H1 (cell line): ENCODE measurements around the gene TOMM22. TPM values are rescaled to one million over a fixed set of nuclear protein-coding genes. Genes with fewer than 3 reads are reported as not detected.
A peak's percentile ranks its signal among the peaks of the same experiment; 100 is the strongest.

Experiments used
- CTCF ChIA-PET: fragments of 300-600 bp; sonication (Branson Sonifier 250); formaldehyde crosslinking; loops from one replicate; lab custom pipeline; 2021; ENCODE audit not compliant: partially characterized antibody; lab: Charles Lee
- POLR2A ChIA-PET: fragments of 300-600 bp; sonication (Branson Sonifier 250); formaldehyde crosslinking; loops from one replicate; lab custom pipeline; 2021; ENCODE audit warnings: inconsistent platforms; ENCODE audit not compliant: partially characterized antibody; lab: Charles Lee
- DNase-seq, 2 experiments: peaks; one replicate each; pipeline versions ENCODE4 v3.0.0 to v3.0.0-alpha.2; 2010 to 2022; ENCODE audit warnings: low spot score in 2 of 2, low read depth in 1 of 2, mixed read lengths in 1 of 2
- FAIRE-seq: peaks from 2 replicates; lab custom pipeline; 2011; peaks lifted over from hg19 to GRCh38; lab: Jason Lieb, UNC
- H2AFZ ChIP-seq: 2 replicates; pipeline ENCODE4 v1.8.1; 2012; ENCODE audit warnings: low read length, inconsistent platforms
- H2AK5ac ChIP-seq: 2 replicates; pipeline ENCODE4 v1.6.1; 2013; ENCODE audit warnings: low read depth, low read length
- H2BK120ac ChIP-seq: replicated peaks from 2 replicates; pipeline ENCODE3; 2013; ENCODE audit warnings: low read depth, low read length, inconsistent platforms
- H2BK12ac ChIP-seq: 2 replicates; pipeline ENCODE4 v1.6.1; 2013; ENCODE audit warnings: low read depth, low read length
- H2BK15ac ChIP-seq: 2 replicates; pipeline ENCODE4 v1.6.1; 2013; ENCODE audit warnings: low read length
- H2BK20ac ChIP-seq: 2 replicates; pipeline ENCODE4 v1.6.1; 2013; ENCODE audit warnings: low read length
- H2BK5ac ChIP-seq: 2 replicates; pipeline ENCODE4 v1.6.1; 2013; ENCODE audit warnings: low read depth, low read length
- H3K14ac ChIP-seq: 2 replicates; pipeline ENCODE4 v1.6.1; 2013; ENCODE audit warnings: inconsistent platforms; ENCODE audit not compliant: insufficient read length
- H3K18ac ChIP-seq: 2 replicates; pipeline ENCODE4 v1.6.1; 2013; ENCODE audit warnings: low read length; ENCODE audit errors: extremely low read depth
- H3K23ac ChIP-seq: 2 replicates; pipeline ENCODE4 v1.6.1; 2013; ENCODE audit warnings: inconsistent platforms; ENCODE audit not compliant: insufficient read length
- H3K23me2 ChIP-seq: 2 replicates; pipeline ENCODE4 v1.6.1; 2013; ENCODE audit warnings: low read depth, low read length
- H3K27ac ChIP-seq: 2 replicates; pipeline ENCODE4 v1.6.1; 2011; ENCODE audit warnings: low read depth, low read length, inconsistent platforms
- H3K27me3 ChIP-seq, 4 experiments: replicated peaks in 1 of 4; 1 replicate in 1 of 4; 2 replicates in 3 of 4; pipeline versions ENCODE4 v1.6.1 to v1.8.1; 2011 to 2013; ENCODE audit warnings: low read length in 3 of 4, mild to moderate bottlenecking in 3 of 4, inconsistent platforms in 2 of 4, mixed read lengths in 2 of 4, moderate library complexity in 1 of 4; ENCODE audit not compliant: control insufficient read depth in 3 of 4, insufficient read depth in 3 of 4; ENCODE audit errors: extremely low read depth in 1 of 4
- H3K36me3 ChIP-seq, 4 experiments: 2 replicates each; pipeline versions ENCODE4 v1.6.1 to v1.8.1; 2011 to 2013; ENCODE audit warnings: mild to moderate bottlenecking in 4 of 4, low read length in 3 of 4, moderate library complexity in 2 of 4, control low read depth in 1 of 4, inconsistent platforms in 1 of 4; ENCODE audit not compliant: insufficient read depth in 4 of 4, control insufficient read depth in 2 of 4
- H3K4ac ChIP-seq: replicated peaks from 2 replicates; pipeline ENCODE3; 2013; ENCODE audit warnings: low read length, low read depth, mixed read lengths, inconsistent platforms; ENCODE audit not compliant: insufficient read length
- H3K4me1 ChIP-seq, 4 experiments: replicated peaks in 1 of 4; 1 replicate in 1 of 4; 2 replicates in 3 of 4; pipeline versions ENCODE4 v1.6.1 to v1.8.1; 2011 to 2013; ENCODE audit warnings: low read length in 3 of 4, inconsistent platforms in 2 of 4, mixed read lengths in 1 of 4; ENCODE audit not compliant: insufficient read depth in 4 of 4, control insufficient read depth in 3 of 4
- H3K4me2 ChIP-seq, 2 experiments: 2 replicates each; pipeline versions ENCODE4 v1.6.1 to v1.8.1; 2011 to 2013; ENCODE audit warnings: low read depth in 2 of 2, low read length in 2 of 2, control low read depth in 1 of 2, inconsistent platforms in 1 of 2, mild to moderate bottlenecking in 1 of 2; ENCODE audit not compliant: insufficient read depth in 1 of 2
- H3K4me3 ChIP-seq, 4 experiments: fragments of 200-600, 300-600 bp in 1 of 4; sonication (generic), shearing (Covaris generic), sonication (Bioruptor Twin) in 1 of 4; 2 replicates each; pipeline versions ENCODE4 v1.5.1 to v1.8.1; 2011 to 2016; ENCODE audit warnings: low read length in 4 of 4, low read depth in 3 of 4, control low read depth in 2 of 4, inconsistent platforms in 2 of 4, mild to moderate bottlenecking in 2 of 4, mixed read lengths in 1 of 4, moderate library complexity in 1 of 4; ENCODE audit not compliant: insufficient read depth in 2 of 4; ENCODE audit errors: extremely low read depth in 1 of 4
- H3K56ac ChIP-seq: replicated peaks from 2 replicates; pipeline ENCODE3; 2013; ENCODE audit warnings: low read depth, mild to moderate bottlenecking, mixed read lengths, low read length, inconsistent platforms; ENCODE audit not compliant: insufficient read length
- H3K79me1 ChIP-seq: 2 replicates; pipeline ENCODE4 v1.6.1; 2013; ENCODE audit warnings: low read depth, low read length, control low read depth
- H3K79me2 ChIP-seq, 2 experiments: 2 replicates each; pipeline versions ENCODE4 v1.6.1 to v1.8.1; 2012 to 2013; ENCODE audit warnings: low read length in 2 of 2, mild to moderate bottlenecking in 2 of 2, inconsistent platforms in 1 of 2; ENCODE audit not compliant: insufficient read depth in 2 of 2, control insufficient read depth in 1 of 2
- H3K9ac ChIP-seq, 4 experiments: replicated peaks in 1 of 4; 1 replicate in 1 of 4; 2 replicates in 3 of 4; pipeline versions ENCODE4 v1.6.1 to v1.8.1; 2011 to 2013; ENCODE audit warnings: low read depth in 3 of 4, low read length in 3 of 4, control low read depth in 2 of 4, mild to moderate bottlenecking in 2 of 4, moderate library complexity in 2 of 4, inconsistent platforms in 1 of 4; ENCODE audit errors: extremely low read depth in 1 of 4
- H3K9me3 ChIP-seq, 2 experiments: 2 replicates each; pipeline versions ENCODE4 v1.6.1 to v1.8.1; 2012 to 2013; ENCODE audit warnings: mild to moderate bottlenecking in 2 of 2, moderate library complexity in 2 of 2, control low read depth in 1 of 2, inconsistent platforms in 1 of 2, low read depth in 1 of 2, low read length in 1 of 2, mixed read lengths in 1 of 2; ENCODE audit not compliant: insufficient read depth in 2 of 2
- H4K20me1 ChIP-seq, 2 experiments: replicated peaks in 1 of 2; 2 replicates each; pipeline versions ENCODE3 to v1.8.1; 2011 to 2013; ENCODE audit warnings: inconsistent platforms in 2 of 2, low read length in 2 of 2, mild to moderate bottlenecking in 1 of 2; ENCODE audit not compliant: insufficient read depth in 2 of 2, control insufficient read depth in 1 of 2
- H4K5ac ChIP-seq: 2 replicates; pipeline ENCODE4 v1.6.1; 2013; ENCODE audit warnings: low read length, low read depth, mixed read lengths, inconsistent platforms; ENCODE audit not compliant: insufficient read length
- H4K8ac ChIP-seq: 2 replicates; pipeline ENCODE4 v1.8.0; 2013; ENCODE audit warnings: mild to moderate bottlenecking, moderate library complexity, low read length, inconsistent platforms; ENCODE audit not compliant: insufficient read depth; ENCODE audit errors: extremely low read depth
- H4K91ac ChIP-seq: replicated peaks from 2 replicates; pipeline ENCODE3; 2013; ENCODE audit warnings: low read length, mixed read lengths, inconsistent platforms; ENCODE audit not compliant: insufficient read length
- CHD2 ChIP-seq: IDR thresholded peaks from 2 replicates; pipeline ENCODE4 v1.6.1; 2012; ENCODE audit warnings: low read length, improper control_type of control experiment
- FOSL1 ChIP-seq: IDR thresholded peaks from 2 replicates; pipeline ENCODE4 v1.6.1; 2011; ENCODE audit warnings: mild to moderate bottlenecking, low read depth, low read length, moderate library complexity; ENCODE audit not compliant: insufficient read depth
- HDAC6 ChIP-seq: IDR thresholded peaks from one replicate; pipeline ENCODE4 v1.7.1; 2012; ENCODE audit warnings: low read depth, mild to moderate bottlenecking, inconsistent platforms, low read length, moderate library complexity
- KDM1A ChIP-seq: fragments of 200-600, 300-600 bp; sonication (generic); IDR thresholded peaks from 2 replicates; pipeline ENCODE4 v1.7.1; 2016; ENCODE audit warnings: mild to moderate bottlenecking, low read length, borderline replicate concordance
- KDM5A ChIP-seq: fragments of 200-600 bp; IDR thresholded peaks from 2 replicates; pipeline ENCODE4 v1.7.1; 2012; ENCODE audit warnings: mild to moderate bottlenecking, low read length, inconsistent platforms, mixed read lengths
- RBBP5 ChIP-seq: IDR thresholded peaks from 2 replicates; pipeline ENCODE4 v1.7.1; 2012; ENCODE audit warnings: low read depth, mild to moderate bottlenecking, inconsistent platforms, low read length, moderate library complexity, borderline replicate concordance
- SP2 ChIP-seq: IDR thresholded peaks from 2 replicates; pipeline ENCODE4 v1.6.1; 2012; ENCODE audit warnings: mild to moderate bottlenecking, low read length, inconsistent platforms
- TCF12 ChIP-seq: IDR thresholded peaks from 2 replicates; pipeline ENCODE4 v1.6.1; 2011; ENCODE audit warnings: low read depth, mild to moderate bottlenecking, low read length
- TEAD4 ChIP-seq: IDR thresholded peaks from 2 replicates; pipeline ENCODE4 v1.6.1; 2012; ENCODE audit warnings: low read depth, low read length, inconsistent platforms, mixed read lengths
- WGBS, 2 experiments: shearing (Covaris generic) in 1 of 2; methylation state at CpG; one replicate each; pipeline versions ENCODE4 v1.1.6 to v1.1.7; 2013 to 2015; ENCODE audit warnings: low lambda C conversion rate in 2 of 2, mixed read lengths in 2 of 2, inconsistent platforms in 1 of 2, low coverage in 1 of 2, missing lambda C conversion rate in 1 of 2; ENCODE audit not compliant: insufficient replicate concordance in 2 of 2, insufficient coverage in 1 of 2, insufficient read length in 1 of 2; ENCODE audit errors: extremely low coverage in 1 of 2, missing lambda C conversion rate in 1 of 2; 5-methylcytosine and 5-hydroxymethylcytosine counted together
- polyA plus RNA-seq, 7 experiments: library from polyadenylated mRNA; depleted of rRNA in 3 of 7; stranded (reverse) in 5 of 7; unstranded in 2 of 7; fragments of >200 nt in 5 of 7; fragments of 200-250 nt in 2 of 7; gene quantifications; 1 replicate in 5 of 7; 2 replicates in 1 of 7; 4 replicates in 1 of 7; pipeline versions ENCODE4 v1.2.1 to v1.2.3, GENCODE V29; 2011 to 2013; ENCODE audit warnings: missing spikeins in 2 of 7, mixed read lengths in 2 of 7
- total RNA-seq: library from RNA; stranded (reverse); fragmentation: NEBNext Ultra II Directional; extraction: Animal tissue kit (Norgen Biotek cat#: 25700); gene quantifications from 2 replicates; pipeline ENCODE4 v1.2.1, GENCODE V29; 2021
- TF ChIP-seq, protein P1 (sequence below): IDR thresholded peaks from 2 replicates; pipeline ENCODE4 v1.6.1; 2011; ENCODE audit warnings: low read length, improper control_type of control experiment

TOMM22 gene
- total and polyA plus RNA-seq, 2 of the 8 experiments (the other 6 are each of a cell fraction or from before 2014, with no cell fraction given): 84.0 to 125 TPM

DNA sequence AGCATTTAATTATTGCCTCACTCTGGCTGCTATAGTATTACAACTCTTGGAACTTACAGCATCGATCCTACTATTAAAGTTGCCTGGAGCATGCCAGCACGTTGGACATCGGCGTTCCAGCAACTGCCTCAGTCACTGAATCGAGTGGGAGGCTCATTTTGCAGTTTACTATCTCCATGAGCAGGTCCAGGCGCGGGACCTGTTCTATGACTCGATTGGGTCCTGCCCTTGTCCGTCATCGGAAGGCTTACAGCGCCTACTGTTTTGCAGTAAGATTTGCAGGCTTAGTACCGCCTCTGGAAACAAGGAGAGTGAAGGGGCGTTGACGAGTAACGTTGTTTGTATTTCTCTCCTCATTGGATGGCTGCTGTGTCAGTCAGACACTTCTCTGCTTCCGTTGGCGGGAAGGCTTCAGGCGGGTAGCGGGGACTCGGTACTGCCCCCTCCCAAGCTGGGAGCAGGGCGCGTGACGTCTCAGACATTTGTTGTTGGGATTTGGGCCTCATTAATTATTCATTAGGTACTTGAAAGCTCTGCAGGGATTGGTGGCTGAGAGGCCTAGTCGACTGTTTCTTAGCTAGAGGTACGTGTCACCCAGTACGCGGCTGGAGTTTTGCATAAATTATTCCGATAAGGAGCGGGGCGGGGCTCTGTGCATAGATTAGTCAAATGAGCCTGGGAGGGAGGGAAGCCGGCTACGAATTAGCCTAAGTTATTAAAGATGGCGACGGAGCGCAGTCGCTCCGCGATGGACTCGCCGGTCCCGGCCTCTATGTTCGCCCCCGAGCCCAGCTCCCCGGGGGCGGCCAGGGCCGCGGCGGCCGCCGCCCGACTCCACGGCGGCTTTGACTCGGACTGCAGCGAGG is 23.7 kb downstream of the TOMM22 start, which contains the start of gene GTPBP1:
Gene GTPBP1, plus strand, starts transcription at position 710 of the 866 bp plus-strand sequence. Its CDS starts 12 bp downstream, at position 722.
- Histone ChIP-seq H2BK12ac (peak within 1 kb of the TSS; percentile 95), H3K23ac (no peak within 1 kb of the TSS), H3K4me1 (peaks cover 10 to 19% (median 14%) of the 10 kb centered on the region in 4 experiments; a peak in 5 of 7 replicates), H2BK15ac (no peak within 1 kb of the TSS), H3K4ac (no peak within 1 kb of the TSS), H3K27ac (peak within 1 kb of the TSS; percentile 94), H2BK120ac (no peak within 1 kb of the TSS), H3K27me3 (no peaks in the 10 kb centered on the region), H4K91ac (no peak within 1 kb of the TSS), H3K4me3 (peak within 1 kb of the TSS; percentile 82 to 95 (median 90)), H3K79me1 (0 out of 2 replicates have a peak, but pooled peaks cover 4% of the 10 kb centered on the region), H3K23me2 (peaks cover 9% of the 10 kb centered on the region), H2BK5ac (peak within 1 kb of the TSS; percentile 93), H3K79me2 (peaks cover 26 to 45% of the 10 kb centered on the region in 2 experiments), H2BK20ac (no peak within 1 kb of the TSS), H3K4me2 (peak within 1 kb of the TSS; percentile 82 to 88), H3K9me3 (no peaks in the 10 kb centered on the region), H3K36me3 (peaks cover 0 to 12% (median 2%) of the 10 kb centered on the region in 4 experiments; a peak in 3 of 8 replicates), H3K14ac (no peak within 1 kb of the TSS), H3K56ac (peak within 1 kb of the TSS; percentile 44), H4K5ac (peak within 1 kb of the TSS; percentile 37), H4K8ac (peak within 1 kb of the TSS; percentile 96), H2AK5ac (no peak within 1 kb of the TSS), H4K20me1 (peaks cover 15 to 18% of the 10 kb centered on the region in 2 experiments), H3K9ac (peak within 1 kb of the TSS; percentile 78 to 99 (median 88)), H3K18ac (peak within 1 kb of the TSS; percentile 76; the same call in 1 of the 2 replicates), H2AFZ (0 out of 2 replicates have a peak within 1 kb of the TSS, but pooled peaks have one; percentile 3)
- WGBS, 2 experiments: 2% methylated on average over 39 of the region's 55 CpGs; no CpG with 5 or more reads in 1 of the 2 experiments
- FAIRE-seq: peak; percentile 98
- DNase-seq: peak; percentile 91 to 99
- ChIA-PET CTCF (interaction anchor here (1.5 to 3.3 kb wide), 3 partner anchors 20 to 27 kb away, joined by 3 to 19 read pairs (median 3); partner anchors contain the start of gene TOMM22), POLR2A (interaction anchor here (0.8 to 5.6 kb wide), 14 partner anchors 8 to 135 kb away, joined by 3 to 39 read pairs (median 4); partner anchors contain the start of genes CBY1, DMC1, FAM227A and TOMM22)
- TF ChIP-seq TCF12 (no peak), TEAD4 (0 out of 2 replicates have a peak, but pooled peaks have one; percentile 3), RBBP5 (no peak), KDM5A (no peak), KDM1A (no peak), SP2 (peak; percentile 85), HDAC6 (no peak), CHD2 (peak; percentile 90), FOSL1 (no peak)
- TF ChIP-seq, protein P1, sequence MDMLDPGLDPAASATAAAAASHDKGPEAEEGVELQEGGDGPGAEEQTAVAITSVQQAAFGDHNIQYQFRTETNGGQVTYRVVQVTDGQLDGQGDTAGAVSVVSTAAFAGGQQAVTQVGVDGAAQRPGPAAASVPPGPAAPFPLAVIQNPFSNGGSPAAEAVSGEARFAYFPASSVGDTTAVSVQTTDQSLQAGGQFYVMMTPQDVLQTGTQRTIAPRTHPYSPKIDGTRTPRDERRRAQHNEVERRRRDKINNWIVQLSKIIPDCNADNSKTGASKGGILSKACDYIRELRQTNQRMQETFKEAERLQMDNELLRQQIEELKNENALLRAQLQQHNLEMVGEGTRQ: no peak
